SU-DHL-6 (cell line): ENCODE data around the gene EPB41L4A.

ENCODE experiments used
- H2AFZ ChIP-seq: fragments of 200-600 bp; sonication (generic); 2 replicates; pipeline ENCODE4 v1.6.1; 2014; ENCODE audit warnings: low read depth, mild to moderate bottlenecking, moderate library complexity, mixed read lengths, antibody characterized with exemption, low read length; ENCODE audit not compliant: severe bottlenecking
- H3F3A ChIP-seq: fragments of 200-600 bp; shearing (Covaris generic); 2 replicates; pipeline ENCODE4 v1.6.0; 2016; ENCODE audit warnings: antibody characterized with exemption, mild to moderate bottlenecking; ENCODE audit not compliant: insufficient read depth
- H3K27ac ChIP-seq: fragments of 200-600 bp; sonication (generic); 2 replicates; pipeline ENCODE4 v1.5.1; 2016; ENCODE audit warnings: low read depth, mild to moderate bottlenecking, low read length, moderate library complexity, mixed read lengths
- H3K27me3 ChIP-seq: fragments of 200-600 bp; sonication (generic), shearing (Covaris generic); 2 replicates; pipeline ENCODE4 v1.6.0; 2014; ENCODE audit warnings: mild to moderate bottlenecking, low read length
- H3K36me3 ChIP-seq: fragments of 200-600 bp; sonication (generic); 2 replicates; pipeline ENCODE4 v1.6.1; 2014; ENCODE audit warnings: mild to moderate bottlenecking, low read length, mixed read lengths
- H3K4me2 ChIP-seq: fragments of 300-600, 200-600 bp; shearing (Covaris generic), sonication (generic); 2 replicates; pipeline ENCODE4 v1.6.0; 2014; ENCODE audit warnings: low read length, low read depth, mild to moderate bottlenecking; ENCODE audit not compliant: poor library complexity, severe bottlenecking
- H3K4me3 ChIP-seq: fragments of 200-600 bp; sonication (generic); 2 replicates; pipeline ENCODE4 v1.5.1; 2014; ENCODE audit warnings: antibody characterized with exemption, low read length, mild to moderate bottlenecking, mixed read lengths; ENCODE audit not compliant: insufficient read depth, poor library complexity, severe bottlenecking
- H3K79me2 ChIP-seq: fragments of 200-600 bp; sonication (generic); 2 replicates; pipeline ENCODE4 v1.6.1; 2014; ENCODE audit warnings: mild to moderate bottlenecking, low read length, moderate library complexity; ENCODE audit not compliant: insufficient read depth
- H3K9ac ChIP-seq: fragments of 200-600 bp; sonication (generic); 2 replicates; pipeline ENCODE4 v1.7.0; 2014; ENCODE audit warnings: mild to moderate bottlenecking, low read length
- H3K9me2 ChIP-seq: fragments of 200-600 bp; sonication (generic); replicated peaks from 2 replicates; pipeline ENCODE4 v1.6.1; 2014; ENCODE audit warnings: low read length; ENCODE audit not compliant: insufficient read depth
- H3K9me3 ChIP-seq: fragments of 200-600 bp; sonication (generic); 2 replicates; pipeline ENCODE4 v1.6.1; 2014; ENCODE audit warnings: low read length, mixed read lengths; ENCODE audit not compliant: insufficient read depth
- H4K20me1 ChIP-seq: fragments of 200-600 bp; sonication (generic); 2 replicates; pipeline ENCODE4 v1.6.1; 2014; ENCODE audit warnings: low read depth, mild to moderate bottlenecking, antibody characterized with exemption, low read length, moderate library complexity, mixed read lengths
- EZH2phosphoT487 ChIP-seq: fragments of 200-600 bp; sonication (generic), shearing (Covaris generic); conservative IDR thresholded peaks from 2 replicates; pipeline ENCODE4 v1.6.1; 2018; ENCODE audit warnings: mild to moderate bottlenecking, antibody characterized with exemption, low read length, moderate library complexity, mixed read lengths
- TF ChIP-seq, protein P1 (sequence below): fragments of 200-600 bp; sonication (generic); IDR thresholded peaks from one replicate; pipeline ENCODE4 v1.5.1; 2017; ENCODE audit warnings: antibody characterized with exemption, mild to moderate bottlenecking, low read length, moderate library complexity; ENCODE audit not compliant: insufficient read depth, poor library complexity, severe bottlenecking

EPB41L4A gene

DNA sequence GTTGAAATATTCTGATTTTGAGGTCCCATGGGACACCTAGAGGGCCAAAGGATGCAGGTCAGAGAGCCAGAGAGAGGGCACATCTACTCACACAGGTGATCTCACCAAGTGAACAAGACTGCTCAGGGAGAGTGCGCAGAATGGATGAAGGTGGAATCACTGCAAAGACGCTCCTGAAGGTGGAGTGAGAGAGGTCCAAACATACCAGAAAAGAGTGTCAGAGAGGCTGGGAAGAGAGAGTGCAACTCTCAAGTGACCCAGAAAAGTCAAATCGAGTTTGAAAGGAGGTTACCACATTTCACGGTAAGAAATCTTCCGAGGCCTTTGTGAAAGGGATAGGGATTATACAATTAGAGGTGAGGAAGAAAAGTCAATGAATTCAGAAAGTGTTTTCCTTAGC lies 173.4 kb downstream of the EPB41L4A start:
- no peaks in the 10 kb centered on the region for H3F3A ChIP-seq
- H3K36me3 ChIP-seq = no peaks in the 10 kb centered on the region
- no peaks in the 10 kb centered on the region for H3K79me2 ChIP-seq
- no peaks in the 10 kb centered on the region for H3K9me3 ChIP-seq
- H2AFZ ChIP-seq = no peak overlapping the region
- no peak overlapping the region for H3K4me2 ChIP-seq
- H3K9ac ChIP-seq = no peak overlapping the region
- H3K4me3 ChIP-seq = no peak overlapping the region
- no peak overlapping the region for H3K27ac ChIP-seq
- no peaks in the 10 kb centered on the region for H3K9me2 ChIP-seq
- no peak for TF ChIP-seq EZH2phosphoT487
- no peaks in the 10 kb centered on the region for H4K20me1 ChIP-seq
- H3K27me3 ChIP-seq = no peaks in the 10 kb centered on the region

DNA sequence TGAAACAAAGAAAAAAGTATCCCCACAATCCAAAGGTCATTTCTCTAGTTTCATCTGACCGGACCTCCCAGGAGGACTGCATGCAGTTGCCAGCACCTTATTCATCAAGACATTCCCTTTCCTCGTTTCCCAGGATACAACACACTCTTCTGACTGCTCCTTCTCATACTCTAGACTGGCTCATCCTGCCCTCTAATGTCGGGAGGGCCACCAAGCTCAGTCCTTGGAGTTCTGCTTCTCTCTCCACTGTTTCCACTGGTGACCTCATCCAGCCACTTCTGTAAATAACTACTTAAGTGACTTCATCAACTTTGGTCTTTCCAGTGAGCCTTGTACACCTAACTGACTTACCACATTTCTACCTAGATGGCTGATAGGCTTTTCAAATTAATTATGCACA lies 179.1 kb downstream of the EPB41L4A start:
- H3F3A ChIP-seq = no peaks in the 10 kb centered on the region
- no peak overlapping the region for H3K4me3 ChIP-seq
- no peaks in the 10 kb centered on the region for H3K9me3 ChIP-seq
- no peaks in the 10 kb centered on the region for H3K36me3 ChIP-seq
- no peaks in the 10 kb centered on the region for H3K79me2 ChIP-seq
- no peak overlapping the region for H3K4me2 ChIP-seq
- no peak overlapping the region for H2AFZ ChIP-seq
- H3K27ac ChIP-seq = no peak overlapping the region
- no peak overlapping the region for H3K9ac ChIP-seq
- no peaks in the 10 kb centered on the region for H4K20me1 ChIP-seq
- no peaks in the 10 kb centered on the region for H3K27me3 ChIP-seq
- TF ChIP-seq, protein P1, sequence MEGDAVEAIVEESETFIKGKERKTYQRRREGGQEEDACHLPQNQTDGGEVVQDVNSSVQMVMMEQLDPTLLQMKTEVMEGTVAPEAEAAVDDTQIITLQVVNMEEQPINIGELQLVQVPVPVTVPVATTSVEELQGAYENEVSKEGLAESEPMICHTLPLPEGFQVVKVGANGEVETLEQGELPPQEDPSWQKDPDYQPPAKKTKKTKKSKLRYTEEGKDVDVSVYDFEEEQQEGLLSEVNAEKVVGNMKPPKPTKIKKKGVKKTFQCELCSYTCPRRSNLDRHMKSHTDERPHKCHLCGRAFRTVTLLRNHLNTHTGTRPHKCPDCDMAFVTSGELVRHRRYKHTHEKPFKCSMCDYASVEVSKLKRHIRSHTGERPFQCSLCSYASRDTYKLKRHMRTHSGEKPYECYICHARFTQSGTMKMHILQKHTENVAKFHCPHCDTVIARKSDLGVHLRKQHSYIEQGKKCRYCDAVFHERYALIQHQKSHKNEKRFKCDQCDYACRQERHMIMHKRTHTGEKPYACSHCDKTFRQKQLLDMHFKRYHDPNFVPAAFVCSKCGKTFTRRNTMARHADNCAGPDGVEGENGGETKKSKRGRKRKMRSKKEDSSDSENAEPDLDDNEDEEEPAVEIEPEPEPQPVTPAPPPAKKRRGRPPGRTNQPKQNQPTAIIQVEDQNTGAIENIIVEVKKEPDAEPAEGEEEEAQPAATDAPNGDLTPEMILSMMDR = no peak
- TF ChIP-seq EZH2phosphoT487 = no peak
- H3K9me2 ChIP-seq = no peaks in the 10 kb centered on the region

DNA sequence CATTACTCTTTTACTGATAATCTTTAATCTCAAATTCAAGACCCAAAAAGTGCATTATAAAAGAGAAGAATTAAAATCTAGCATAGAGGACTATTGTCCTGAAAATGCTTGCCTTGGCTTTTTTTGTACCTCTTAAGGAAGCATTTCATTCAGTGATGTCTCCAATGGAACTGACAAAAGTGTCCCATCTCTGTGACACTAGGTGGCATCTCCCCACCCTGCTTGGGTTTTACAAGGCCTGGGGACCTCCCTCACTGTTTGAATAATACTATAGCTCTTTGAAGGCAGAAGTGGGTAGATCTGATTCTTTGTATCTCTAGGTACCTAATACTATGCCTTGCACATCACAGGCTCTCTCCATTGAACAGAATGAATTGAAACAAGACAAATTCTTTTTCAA lies 180.6 kb downstream of the EPB41L4A start:
- Histone ChIP-seq H3F3A (no peaks in the 10 kb centered on the region), H3K27me3 (no peaks in the 10 kb centered on the region), H3K9me2 (no peaks in the 10 kb centered on the region), H3K9me3 (no peaks in the 10 kb centered on the region), H2AFZ (no peak overlapping the region), H4K20me1 (no peaks in the 10 kb centered on the region), H3K36me3 (no peaks in the 10 kb centered on the region), H3K9ac (no peak overlapping the region), H3K4me2 (no peak overlapping the region), H3K79me2 (no peaks in the 10 kb centered on the region), H3K4me3 (no peak overlapping the region), H3K27ac (no peak overlapping the region)
- TF ChIP-seq EZH2phosphoT487 = no peak
- TF ChIP-seq, protein P1 = no peak

DNA sequence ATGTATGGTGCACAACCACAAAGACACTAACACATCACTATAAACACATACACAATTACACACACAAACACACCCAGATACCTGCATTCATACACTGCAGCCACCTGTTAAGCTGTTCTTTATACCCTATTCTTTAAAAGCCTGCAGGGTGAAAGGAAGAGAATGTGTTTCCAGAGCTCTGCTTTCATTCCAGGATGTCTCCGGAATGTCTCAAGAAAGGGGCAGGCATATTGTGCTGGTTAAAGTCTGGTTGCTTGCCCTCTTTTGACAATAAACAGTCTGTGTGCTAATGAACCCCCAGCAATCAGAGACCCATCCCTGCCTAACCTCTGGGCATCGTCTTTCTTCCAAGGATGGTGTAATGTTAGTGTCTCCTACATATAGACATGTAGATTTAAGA lies 181.6 kb downstream of the EPB41L4A start:
- no peak overlapping the region for H3K4me3 ChIP-seq
- H2AFZ ChIP-seq = no peak overlapping the region
- H3F3A ChIP-seq = no peaks in the 10 kb centered on the region
- no peaks in the 10 kb centered on the region for H3K9me3 ChIP-seq
- no peaks in the 10 kb centered on the region for H3K27me3 ChIP-seq
- no peak overlapping the region for H3K4me2 ChIP-seq
- H3K27ac ChIP-seq = no peak overlapping the region
- H3K79me2 ChIP-seq = no peaks in the 10 kb centered on the region
- no peaks in the 10 kb centered on the region for H3K36me3 ChIP-seq
- TF ChIP-seq, protein P1 = no peak
- TF ChIP-seq EZH2phosphoT487 = no peak
- H3K9me2 ChIP-seq = no peaks in the 10 kb centered on the region
- H3K9ac ChIP-seq = no peak overlapping the region
- no peaks in the 10 kb centered on the region for H4K20me1 ChIP-seq
